GM13977 (cell line): ENCODE data around the gene CTIF.
"Not testable (repeated sequence)": the region's sequence is repeated elsewhere in the genome, so short reads cannot be mapped to it uniquely, and the experiment has no call there.

Experiments
- DNase-seq: peaks from one replicate; pipeline ENCODE4 v3.0.0; 2012; ENCODE audit warnings: low spot score
- in situ Hi-C: fragments of 300-500 bp; cut with MboI; formaldehyde crosslinking; loops from one replicate; pipeline ENCODE4 v1.12.0; 2022; ENCODE audit warnings: low sequenced_read_pairs, low pct_unique_long_range_greater_than_20kb, mixed read lengths, inconsistent platforms; ENCODE audit not compliant: unreplicated experiment
- TF ChIP-seq, protein P1 (sequence below): IDR thresholded peaks from 2 replicates; pipeline ENCODE4 v1.5.1; 2012; ENCODE audit warnings: mild to moderate bottlenecking, control low read depth; ENCODE audit not compliant: insufficient read depth; ENCODE audit errors: extremely low read depth, missing control alignments

Gene CTIF

GRCh38 chr18:48866028-48866733 lies 327.4 kb downstream of the CTIF start:
- no peak for DNase-seq
- TF ChIP-seq, protein P1, sequence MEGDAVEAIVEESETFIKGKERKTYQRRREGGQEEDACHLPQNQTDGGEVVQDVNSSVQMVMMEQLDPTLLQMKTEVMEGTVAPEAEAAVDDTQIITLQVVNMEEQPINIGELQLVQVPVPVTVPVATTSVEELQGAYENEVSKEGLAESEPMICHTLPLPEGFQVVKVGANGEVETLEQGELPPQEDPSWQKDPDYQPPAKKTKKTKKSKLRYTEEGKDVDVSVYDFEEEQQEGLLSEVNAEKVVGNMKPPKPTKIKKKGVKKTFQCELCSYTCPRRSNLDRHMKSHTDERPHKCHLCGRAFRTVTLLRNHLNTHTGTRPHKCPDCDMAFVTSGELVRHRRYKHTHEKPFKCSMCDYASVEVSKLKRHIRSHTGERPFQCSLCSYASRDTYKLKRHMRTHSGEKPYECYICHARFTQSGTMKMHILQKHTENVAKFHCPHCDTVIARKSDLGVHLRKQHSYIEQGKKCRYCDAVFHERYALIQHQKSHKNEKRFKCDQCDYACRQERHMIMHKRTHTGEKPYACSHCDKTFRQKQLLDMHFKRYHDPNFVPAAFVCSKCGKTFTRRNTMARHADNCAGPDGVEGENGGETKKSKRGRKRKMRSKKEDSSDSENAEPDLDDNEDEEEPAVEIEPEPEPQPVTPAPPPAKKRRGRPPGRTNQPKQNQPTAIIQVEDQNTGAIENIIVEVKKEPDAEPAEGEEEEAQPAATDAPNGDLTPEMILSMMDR = no peak
- in situ Hi-C loops = no loop called here

- TF ChIP-seq, protein P1 = no peak
- no peak for DNase-seq
- in situ Hi-C loops = no loop called here
These were observed 328.0 kb downstream of the CTIF start for GRCh38 chr18:48866856-48867255.

DNA sequence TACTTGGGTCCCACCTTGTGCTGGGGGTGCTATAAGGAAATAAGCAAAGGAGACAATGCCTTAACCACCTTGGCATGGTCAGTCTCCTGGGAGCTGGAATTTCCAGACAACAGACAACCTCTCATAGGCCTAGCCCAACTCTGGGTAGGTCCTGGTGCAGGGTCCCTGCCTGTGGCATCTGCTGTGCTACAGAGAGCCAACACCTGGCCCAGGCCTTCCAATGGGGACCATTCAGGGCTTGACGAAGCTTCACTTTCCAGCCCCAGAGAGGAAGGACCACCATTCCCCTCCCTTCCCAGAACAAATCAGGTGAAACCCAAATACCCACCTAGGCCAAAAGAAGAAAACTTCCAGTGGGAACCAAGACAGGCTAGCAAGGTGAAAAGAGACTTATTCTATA lies 329.1 kb downstream of the CTIF start:
- in situ Hi-C loops = no loop called here
- TF ChIP-seq, protein P1 = no peak

DNA sequence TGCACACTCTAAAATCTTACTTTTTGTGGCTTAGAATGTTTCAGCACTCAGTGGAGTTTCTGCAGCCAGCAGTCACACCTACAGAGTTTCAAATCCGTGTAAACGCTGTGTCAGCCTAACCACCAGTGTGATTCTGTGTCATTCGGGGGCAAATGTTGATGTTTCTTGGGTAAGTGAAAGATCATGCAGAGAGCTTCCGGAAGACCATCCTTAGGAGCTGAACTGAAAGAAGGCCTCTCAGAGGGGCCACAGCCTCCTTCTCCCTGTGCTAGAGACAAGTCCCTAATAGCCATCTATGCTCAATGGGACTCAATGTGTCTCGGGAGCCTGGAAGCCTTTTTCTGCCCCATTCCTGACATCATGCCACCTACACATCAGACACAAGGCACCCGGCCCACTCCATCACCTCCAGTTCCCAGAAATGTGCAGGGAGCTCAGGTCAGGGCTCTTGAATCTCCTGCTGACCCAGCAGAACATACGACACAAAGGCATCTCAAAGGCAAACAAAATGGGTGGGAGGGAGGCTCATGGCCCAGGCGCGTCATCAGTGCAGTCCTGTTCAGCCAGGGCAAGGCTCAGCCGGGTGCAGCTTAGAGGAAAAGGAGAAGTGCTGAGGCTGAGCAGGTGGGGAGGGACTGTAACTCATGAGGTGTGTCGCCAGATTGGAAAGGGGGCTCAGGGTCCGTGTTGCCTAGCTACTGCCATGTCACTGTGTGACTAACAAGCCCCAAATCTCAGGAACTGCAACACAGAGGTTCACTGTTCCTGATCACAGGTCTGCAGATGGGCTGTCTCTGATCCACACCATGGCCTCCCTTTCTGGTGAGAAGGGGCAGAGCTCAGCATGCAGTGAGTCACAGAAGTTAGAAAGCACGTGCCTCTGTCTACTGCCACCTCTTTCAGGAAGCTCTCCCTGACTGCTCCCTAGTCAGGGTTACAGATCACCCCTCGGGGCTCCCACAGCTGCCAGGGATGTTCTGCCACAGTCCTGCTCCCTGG lies 329.9 kb downstream of the CTIF start:
- TF ChIP-seq, protein P1 = no peak
- in situ Hi-C loops = no loop called here
- DNase-seq = peak; percentile 89

More for the DNA sequence above, 329.1 kb downstream of the CTIF start:
- DNase-seq = no peak

GRCh38 chr18:48869591-48869990 lies 330.8 kb downstream of the CTIF start:
- DNase-seq = no peak
- in situ Hi-C loops = no loop called here

DNA sequence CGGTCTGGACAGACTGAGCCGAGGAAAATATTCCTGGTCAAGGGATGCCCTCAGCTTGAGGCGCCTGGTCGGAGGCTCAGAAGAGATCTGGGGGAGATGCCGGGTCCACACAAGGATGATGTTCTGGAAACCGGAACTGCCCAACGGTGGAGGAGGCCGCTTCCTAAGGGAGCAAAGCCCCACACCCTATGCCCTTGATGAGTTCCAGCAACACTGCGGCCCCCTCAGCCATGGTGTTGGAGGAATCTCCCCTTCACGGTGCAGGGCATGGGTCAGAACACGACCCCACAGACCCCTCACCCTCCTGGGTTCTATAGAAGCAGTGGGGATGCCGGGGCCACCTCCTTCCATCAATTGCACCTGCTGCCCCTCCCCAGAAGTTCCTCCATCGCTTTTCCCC lies 332.1 kb downstream of the CTIF start:
- in situ Hi-C loops, DNase-seq: not testable (repeated sequence)

More at GRCh38 chr18:48869591-48869990, 330.8 kb downstream of the CTIF start:
- TF ChIP-seq, protein P1 = no peak
